ENCODE measurements around the gene EPN1.
A peak's percentile ranks its signal among the peaks of the same experiment; 100 is the strongest.

Gene EPN1

DNA sequence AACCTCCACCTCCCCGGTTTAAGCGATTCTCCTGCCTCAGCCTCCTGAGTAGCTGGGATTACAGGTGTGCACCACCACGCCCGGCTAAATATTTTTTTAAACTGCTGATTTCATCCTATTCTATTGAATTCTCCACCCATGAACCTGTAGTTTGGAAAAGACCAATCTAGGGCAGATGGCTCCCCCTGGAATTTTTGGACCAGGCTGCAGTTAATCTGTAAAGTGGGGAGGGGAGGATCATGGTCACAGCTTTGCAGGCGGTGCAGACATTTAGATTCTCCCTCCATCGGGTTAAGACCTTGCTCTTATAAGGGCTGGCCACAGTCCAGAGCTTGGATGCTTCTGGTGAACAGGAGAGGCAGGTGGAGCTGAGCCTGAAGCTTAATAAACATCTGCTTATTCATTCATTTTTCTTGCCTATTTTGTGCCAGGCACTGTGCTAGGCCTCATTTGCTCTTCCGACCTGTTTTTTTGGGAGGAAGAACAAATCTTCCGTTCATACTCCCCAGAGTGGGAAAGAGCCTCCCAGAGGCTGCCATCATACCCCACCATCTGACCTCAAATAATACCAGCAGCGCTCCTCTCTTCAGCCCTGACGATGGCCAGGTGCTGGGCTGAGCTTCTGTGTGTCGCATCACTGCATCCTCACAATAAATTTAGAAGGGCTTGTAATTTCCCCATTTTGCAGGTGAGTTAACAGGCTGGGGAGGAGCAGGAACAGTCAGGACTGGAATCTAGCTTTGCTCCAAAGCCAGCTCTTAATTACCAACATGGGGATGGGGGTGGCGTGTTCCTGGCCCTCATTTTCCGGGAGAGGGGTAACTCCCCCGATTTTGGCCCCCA is 27.9 kb upstream of the EPN1 start:
- FAIRE-seq = no peak

DNA sequence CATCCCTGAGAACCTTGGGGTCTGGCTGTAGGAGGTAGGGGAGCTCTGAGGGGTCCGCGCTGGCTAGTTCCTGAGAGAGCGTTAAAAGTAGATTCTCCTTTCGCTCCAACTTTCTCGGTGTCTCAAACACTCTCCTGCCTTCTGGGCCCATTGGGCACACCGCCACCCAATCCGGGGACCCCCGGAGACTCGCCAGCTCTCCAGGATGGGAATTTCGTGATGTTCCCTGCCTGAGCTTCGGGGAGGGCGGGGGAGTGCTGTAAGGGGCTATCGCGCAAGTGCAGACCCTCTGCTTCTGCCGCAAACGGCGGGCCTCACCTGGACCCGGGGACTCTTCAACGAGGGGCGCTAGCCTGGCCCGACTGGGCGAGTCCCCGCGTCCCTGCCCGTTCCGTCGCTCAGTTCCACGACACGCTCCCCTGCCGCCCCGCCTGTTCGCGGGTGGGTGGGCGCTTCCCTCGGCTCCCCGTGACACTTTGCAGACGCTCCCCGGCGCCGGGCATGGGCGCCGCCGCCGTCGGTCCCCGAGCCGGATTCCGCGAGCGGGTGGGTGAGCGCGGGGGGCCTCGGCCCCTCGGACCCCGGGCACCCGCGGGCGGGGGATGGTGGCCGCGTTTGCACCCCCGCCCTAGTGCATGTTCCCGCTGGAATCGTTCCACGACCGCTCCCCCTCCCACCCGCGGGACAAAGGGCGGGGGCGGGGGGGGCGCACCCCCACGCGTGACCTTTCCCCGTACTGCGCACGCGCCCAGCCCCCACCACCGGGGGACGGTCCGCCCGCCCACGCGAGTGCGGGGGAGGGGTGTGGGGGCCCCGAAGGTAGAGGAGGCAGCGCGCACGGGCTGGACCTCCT is 27.1 kb upstream of the EPN1 start, which contains the start of gene CCDC106:
TSS of gene CCDC106 (plus strand) at position 481 of the 853 bp plus-strand sequence. CDS start 835 bp downstream, outside the sequence.
- FAIRE-seq = no peak

- no peak for FAIRE-seq
Measured at GRCh38 chr19:55648585-55649267, 26.3 kb upstream of the EPN1 start.

GRCh38 chr19:55649268-55650125 is 25.5 kb upstream of the EPN1 start:
- no peak for FAIRE-seq

DNA sequence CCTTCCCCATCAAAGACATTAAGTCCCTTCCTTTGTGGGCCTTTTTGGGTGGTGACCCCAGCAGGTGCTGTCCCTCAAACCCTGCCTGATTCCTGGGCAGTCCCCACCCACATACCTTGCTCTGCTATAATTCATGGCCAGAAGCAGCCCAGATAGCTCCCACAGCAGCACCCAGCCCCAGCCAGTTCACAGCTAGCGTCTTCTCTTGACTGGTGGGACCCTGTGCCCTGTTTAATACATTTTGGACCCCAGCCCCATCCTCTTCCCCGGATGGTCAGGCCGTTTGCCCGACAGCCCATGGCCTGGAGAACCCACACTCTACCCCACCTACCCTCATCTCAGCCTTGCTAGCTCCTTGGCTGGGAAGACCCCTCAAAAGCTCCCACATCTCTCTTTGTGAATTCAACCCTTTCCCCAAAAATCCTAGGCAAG is 24.9 kb upstream of the EPN1 start:
- no peak for FAIRE-seq

DNA sequence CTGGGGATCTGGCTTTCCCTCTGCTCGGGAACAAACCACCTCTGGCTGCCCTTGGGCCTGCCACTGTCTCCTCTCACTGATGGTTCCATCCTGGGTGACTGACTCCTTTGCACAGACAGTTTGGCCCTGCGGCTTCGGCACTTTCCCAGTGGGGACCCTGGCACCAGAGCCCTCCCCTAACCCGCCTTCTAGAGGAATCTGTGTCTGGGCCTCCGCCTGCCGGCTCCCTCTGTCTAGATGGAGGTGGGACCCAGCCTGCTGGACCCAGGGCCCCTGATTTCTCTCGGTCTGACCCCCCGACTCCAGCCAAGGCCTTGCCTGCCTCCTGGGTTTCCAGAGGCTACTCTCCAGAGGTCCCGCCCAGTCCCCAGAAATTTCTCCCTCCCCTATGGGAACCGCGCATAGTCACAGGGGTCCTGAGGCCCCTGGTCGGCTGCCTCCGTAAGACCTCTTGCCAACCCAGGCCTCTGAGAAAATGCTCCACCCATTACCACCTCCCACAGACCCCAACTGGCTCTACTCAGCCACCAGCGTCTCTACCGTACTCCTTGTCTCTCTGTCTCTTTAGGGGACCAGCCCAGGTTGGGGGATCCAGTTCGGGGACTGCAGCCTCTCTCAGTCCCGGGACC is 24.3 kb upstream of the EPN1 start:
- FAIRE-seq = no peak

GRCh38 chr19:55651236-55651635 is 23.8 kb upstream of the EPN1 start:
- FAIRE-seq = no peak

GRCh38 chr19:55652311-55653128 is 22.5 kb upstream of the EPN1 start:
- no peak for FAIRE-seq

DNA sequence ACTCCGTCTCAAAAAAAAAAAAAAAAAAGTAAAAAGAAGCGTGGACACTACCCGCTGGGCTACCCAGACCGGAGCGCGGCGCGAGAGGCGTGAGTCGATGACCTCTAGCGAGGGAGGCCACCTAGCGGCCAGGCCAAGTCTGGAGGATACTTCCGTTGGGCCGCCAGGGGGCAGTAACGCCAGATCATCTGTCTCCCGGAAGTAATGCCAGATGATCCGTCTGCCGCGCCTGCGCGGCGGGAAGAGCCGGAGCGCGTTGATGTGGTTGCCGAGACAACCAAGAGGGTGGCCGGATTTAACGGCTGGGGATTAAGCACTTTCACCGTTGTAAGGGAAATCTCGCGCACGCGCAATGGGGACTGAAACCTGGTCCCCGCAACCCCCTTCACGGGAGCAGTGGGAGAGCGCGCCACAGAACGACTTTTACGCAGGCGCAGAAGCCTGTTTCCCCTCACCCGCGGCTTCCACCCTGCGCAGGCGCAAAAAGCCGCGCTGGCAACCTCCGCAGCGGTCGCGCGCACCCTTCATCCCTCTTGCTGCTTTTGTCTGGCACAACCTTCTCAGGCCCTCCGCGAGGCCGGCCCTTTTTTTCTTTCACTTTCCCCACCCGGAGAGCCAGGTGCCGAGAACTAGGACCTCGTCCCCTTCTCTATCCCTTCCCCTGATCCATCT is 21.2 kb upstream of the EPN1 start:
- no peak for FAIRE-seq

DNA sequence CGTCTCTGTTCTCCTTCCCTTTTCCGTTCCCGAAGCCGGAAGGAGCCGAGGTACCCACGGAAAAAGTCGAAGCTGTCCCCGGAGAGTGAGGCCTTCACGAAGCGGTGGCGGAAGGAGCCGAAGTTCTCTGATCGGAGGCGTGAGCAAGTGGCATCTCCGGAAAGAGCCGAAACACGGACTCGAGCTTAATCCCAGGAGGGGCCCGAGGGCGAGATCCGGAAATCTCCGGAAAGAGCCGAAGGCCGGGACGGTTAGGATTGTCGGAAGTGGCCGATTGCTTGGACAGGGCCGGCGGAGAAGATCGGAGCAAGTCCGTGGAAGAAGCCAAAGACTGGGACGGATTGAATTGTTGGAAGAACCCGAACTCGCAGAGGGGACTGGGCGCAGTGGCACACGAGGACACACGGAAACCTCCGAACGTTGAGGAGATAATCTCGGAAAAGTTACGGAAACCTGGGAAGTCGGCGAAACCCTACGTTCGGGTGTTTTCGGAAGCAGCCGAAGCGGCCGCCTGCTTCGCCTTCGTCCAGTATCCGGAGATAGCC is 20.6 kb upstream of the EPN1 start:
- FAIRE-seq = peak; percentile 94

DNA sequence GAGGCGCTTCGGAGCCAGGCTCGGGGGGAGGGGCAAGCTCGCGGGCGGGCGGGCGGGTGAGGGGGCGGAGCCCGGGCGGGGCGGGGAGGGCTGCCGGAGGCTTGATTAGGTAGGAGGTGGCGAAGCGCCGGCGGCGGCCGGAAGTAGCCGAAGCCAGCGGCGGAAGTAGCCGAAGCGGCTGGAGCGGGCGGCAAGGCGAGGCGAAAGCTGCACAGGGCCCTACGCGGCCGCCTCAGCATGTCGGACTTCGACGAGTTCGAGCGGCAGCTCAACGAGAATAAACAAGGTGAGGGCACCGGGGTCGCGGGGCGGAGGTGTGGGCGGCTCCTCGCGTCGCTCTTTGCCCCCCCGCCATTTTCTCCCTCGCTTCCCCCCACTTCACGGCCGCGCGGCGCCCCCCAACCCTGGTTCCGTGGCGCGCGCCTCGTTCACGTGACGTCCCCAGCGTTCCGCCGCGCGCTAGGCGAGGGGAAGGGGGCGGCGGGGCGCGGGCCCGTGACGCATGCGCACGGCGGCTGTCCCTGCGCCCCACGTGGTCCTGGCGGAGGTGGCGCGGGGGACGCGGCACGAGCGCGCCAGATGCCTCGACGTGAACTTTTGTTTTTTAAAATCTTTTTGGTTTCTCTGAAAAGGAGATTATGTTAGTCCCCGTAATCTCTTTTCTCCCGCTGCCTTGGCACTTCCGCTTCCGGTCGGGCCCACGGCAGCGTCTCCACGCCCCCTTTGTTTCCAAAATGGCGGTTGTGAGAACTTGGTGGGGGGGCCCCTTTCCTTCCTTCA is 20.0 kb upstream of the EPN1 start, which contains the start of gene U2AF2:
TSS of gene U2AF2 (plus strand) at position 168 of the 780 bp plus-strand sequence. CDS start at position 238, 70 bp downstream.
- no peak for FAIRE-seq

DNA sequence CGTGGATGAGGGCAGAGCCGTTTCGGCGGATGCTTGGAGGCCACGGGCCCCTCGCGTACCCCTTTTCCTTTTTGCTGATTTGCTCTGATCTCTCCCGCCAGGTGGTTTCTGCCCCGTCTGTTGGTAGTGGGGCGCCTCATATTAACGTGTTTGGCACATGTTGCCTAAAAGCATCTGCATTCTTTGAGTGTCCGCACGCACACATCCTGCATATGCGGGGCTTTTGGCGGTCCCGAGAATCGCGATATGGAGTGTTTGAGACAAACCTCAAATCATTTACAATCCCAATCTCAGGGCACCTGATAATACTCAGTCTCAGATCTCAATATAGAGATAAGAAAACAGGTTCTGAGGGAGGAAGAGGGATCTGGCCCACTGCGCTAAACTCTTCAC is 19.4 kb upstream of the EPN1 start:
- FAIRE-seq = no peak

GRCh38 chr19:55656552-55656951 is 18.5 kb upstream of the EPN1 start:
- FAIRE-seq = no peak

- FAIRE-seq = no peak
Measured at GRCh38 chr19:55656988-55657747, 17.9 kb upstream of the EPN1 start.

DNA sequence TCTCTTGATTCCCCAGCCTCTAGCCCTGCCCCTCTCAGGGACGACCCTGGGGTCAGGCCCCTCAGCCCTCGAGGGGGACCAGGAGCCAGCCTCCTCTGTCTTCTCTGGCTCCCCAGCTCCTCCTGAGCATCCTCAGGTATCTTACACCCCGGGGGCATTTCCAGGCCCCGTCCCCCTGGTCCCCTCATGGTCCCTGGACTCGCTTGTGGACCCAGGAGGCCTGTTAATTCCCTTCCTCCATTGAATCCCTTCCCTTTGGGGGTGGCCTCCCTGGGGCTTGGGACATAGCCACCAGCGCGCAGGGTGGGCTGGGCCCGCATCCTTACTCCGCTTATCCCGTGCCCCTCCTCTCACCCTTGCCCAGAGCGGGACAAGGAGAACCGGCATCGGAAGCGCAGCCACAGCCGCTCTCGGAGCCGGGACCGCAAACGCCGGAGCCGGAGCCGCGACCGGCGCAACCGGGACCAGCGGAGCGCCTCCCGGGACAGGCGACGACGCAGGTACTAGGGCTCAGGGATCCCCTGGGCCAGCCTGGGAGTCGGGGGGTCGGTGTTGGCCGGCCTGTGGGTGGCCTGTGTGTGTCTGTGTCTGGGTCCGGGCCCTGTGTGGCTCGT is 16.1 kb upstream of the EPN1 start:
- FAIRE-seq = no peak

GRCh38 chr19:55659822-55660221 is 15.2 kb upstream of the EPN1 start:
- no peak for FAIRE-seq

DNA sequence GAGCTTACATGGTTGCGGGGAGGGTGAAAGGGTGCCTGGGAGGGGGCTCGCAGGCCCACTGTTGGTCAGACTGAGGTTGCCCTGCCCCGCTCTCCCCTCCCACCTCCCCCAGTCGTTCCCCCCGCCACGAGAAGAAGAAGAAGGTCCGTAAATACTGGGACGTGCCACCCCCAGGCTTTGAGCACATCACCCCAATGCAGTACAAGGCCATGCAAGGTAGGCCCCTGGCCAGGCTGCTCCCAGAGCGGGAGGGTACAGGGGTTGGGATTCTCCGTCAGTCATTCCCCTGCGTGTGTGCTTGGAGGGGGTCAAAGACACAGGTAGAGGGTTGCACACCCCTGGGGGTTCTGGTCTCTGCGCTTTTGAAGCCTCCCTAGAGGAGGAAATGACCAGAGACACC is 14.6 kb upstream of the EPN1 start:
- FAIRE-seq = no peak

GRCh38 chr19:55660991-55661390 is 14.0 kb upstream of the EPN1 start:
- FAIRE-seq = no peak
